ENCODE measurements around the gene PPP1R12A. TPM values are rescaled to one million over a fixed set of nuclear protein-coding genes. Genes with fewer than 3 reads are reported as not detected.
"Not testable (repeated sequence)": the region's sequence is repeated elsewhere in the genome, so short reads cannot be mapped to it uniquely, and the experiment has no call there.

The PPP1R12A gene
- total and polyA plus RNA-seq, 9 of the 15 experiments (the other 6 are each of a cell fraction or from before 2014, with no cell fraction given) = 26.4 to 119 (median 53.3) TPM

GRCh38 chr12:79784366-79785065, 150.4 kb downstream of the PPP1R12A start:
- ATAC-seq = peak; percentile 94
- peaks cover 74% of the 10 kb centered on the region for H3K36me3 ChIP-seq (ENCODE audit: control insufficient read depth, insufficient read depth, low read length)
- H3K4me1 ChIP-seq (replicated peaks in 1 of 2; ENCODE audit: control insufficient read depth in 2 of 2, insufficient read depth in 2 of 2, low read length in 2 of 2); H3K9me1 ChIP-seq (ENCODE audit: control insufficient read depth, insufficient read depth, low read length); H3K9me3 ChIP-seq (replicated peaks; ENCODE audit: control insufficient read depth, insufficient read depth, low read depth, low read length); H3K9ac ChIP-seq (ENCODE audit: insufficient read depth in 1 of 2, low read depth in 2 of 2, low read length in 2 of 2); H3K4me3 ChIP-seq; H3K79me2 ChIP-seq (ENCODE audit: control insufficient read depth, insufficient read depth, low read length); H3K27me3 ChIP-seq (ENCODE audit: control insufficient read depth in 2 of 2, insufficient read depth in 2 of 2, low read length in 2 of 2); CTCF ChIA-PET (ENCODE audit: low intra/inter-chr PET ratio); in situ Hi-C loops (cut with MboI); H3K4me2 ChIP-seq (ENCODE audit: insufficient read depth, low read length); H2AFZ ChIP-seq (ENCODE audit: low read depth, low read length); BruUV-seq (replicated peaks); H4K20me1 ChIP-seq (replicated peaks; ENCODE audit: control insufficient read depth, insufficient read depth, low read length); TF ChIP-seq ATF3 (CRISPR knock-in tag; conservative IDR thresholded peaks at IDR 0.05); JUND (tag; IDR thresholded peaks at IDR 0.05; ENCODE audit: borderline replicate concordance, low read depth, low read length): not testable (repeated sequence)
- peak overlapping the region; percentile 67; the same call in 2 of the 3 replicates for H3K27ac ChIP-seq (ENCODE audit: extremely low read depth, low read depth, low read length)
- WGBS (ENCODE audit: insufficient coverage, low coverage, missing lambda C conversion rate) = 58% methylated on average over 10 of the region's 10 CpGs
- POLR2A ChIA-PET = interaction anchor here (1.0 to 1.3 kb wide), 2 partner anchors 8 to 16 kb away, joined by 3 to 4 read pairs; no protein-coding TSS in a partner anchor
- peak in 2 of 4 experiments; percentile 34 to 59 for DNase-seq (ENCODE audit: extremely low read depth in 1 of 4, low spot score in 3 of 4)
- peak; percentile 11 for FAIRE-seq
- intact Hi-C loops (cut with micrococcal nuclease) = loop anchor here (10.0 kb wide), 1 partner anchor 150 kb away; the partner anchor contains the start of gene PPP1R12A
- TF ChIP-seq MAFF (IDR thresholded peaks at IDR 0.05; ENCODE audit: low read length) = peak; percentile 90
- peak; percentile 29; the same call in 1 of the 2 replicates for TF ChIP-seq ATF3 (IDR thresholded peaks at IDR 0.05)
- peak; percentile 80; the same call in 1 of the 2 replicates for TF ChIP-seq ZBTB17 (CRISPR knock-in tag; IDR thresholded peaks at IDR 0.05)
- TF ChIP-seq DPF2 (IDR thresholded peaks at IDR 0.05) = 0 out of 2 replicates have a peak, but pooled peaks have one; percentile 49
- TF ChIP-seq EP300 (IDR thresholded peaks at IDR 0.05; ENCODE audit: low read length) = peak; percentile 8; the same call in 1 of the 2 replicates
- 0 out of 2 replicates have a peak, but pooled peaks have one; percentile 29 for TF ChIP-seq JUND (IDR thresholded peaks at IDR 0.05; ENCODE audit: borderline replicate concordance, low read depth, low read length)
- peak; percentile 36; the same call in 1 of the 2 replicates for TF ChIP-seq NFE2L1 (tag; IDR thresholded peaks at IDR 0.05; ENCODE audit: borderline replicate concordance, low read depth)
- TF ChIP-seq MAFK (IDR thresholded peaks at IDR 0.05; ENCODE audit: low read length) = peak; percentile 89
- TF ChIP-seq ZNF766 (CRISPR knock-in tag; conservative IDR thresholded peaks at IDR 0.05) = 0 out of 2 replicates have a peak, but pooled peaks have one; percentile 33
- TF ChIP-seq ARID1B (IDR thresholded peaks at IDR 0.05) = peak; percentile 41; the same call in 1 of the 2 replicates
- peak; percentile 97 for TF ChIP-seq ZNF316 (IDR thresholded peaks at IDR 0.05)
- TF ChIP-seq SMARCA4 (IDR thresholded peaks at IDR 0.05) = 0 out of 2 replicates have a peak, but pooled peaks have one; percentile 44
- peak; percentile 95 for TF ChIP-seq MAFG (tag; conservative IDR thresholded peaks at IDR 0.05)
- TF ChIP-seq C11orf30 (IDR thresholded peaks at IDR 0.05; ENCODE audit: low read depth) = peak; percentile 97
- peak in 1 of 2 experiments; percentile 95; a peak in 2 of 4 replicates for TF ChIP-seq MLLT1 (IDR thresholded peaks at IDR 0.05)

Measured in K562 (cell line).